GM21529 (cell line): ENCODE measurements around the gene HORMAD2.

Experiments
- ATAC-seq: cut with Tn5 transposase; IDR thresholded peaks from one replicate; pipeline ENCODE4 v1.9.1; 2021; ENCODE audit not compliant: unreplicated experiment

HORMAD2 gene

GRCh38 chr22:30161051-30161469 lies 80.8 kb downstream of the HORMAD2 start:
- ATAC-seq = no peak

GRCh38 chr22:30167296-30167695 lies 87.0 kb downstream of the HORMAD2 start:
- no peak for ATAC-seq

GRCh38 chr22:30167734-30168133 lies 87.5 kb downstream of the HORMAD2 start:
- ATAC-seq = no peak

GRCh38 chr22:30169002-30169401 lies 88.7 kb downstream of the HORMAD2 start:
- ATAC-seq = no peak

- ATAC-seq = no peak
These were observed 89.9 kb downstream of the HORMAD2 start for GRCh38 chr22:30170129-30170528.

- no peak for ATAC-seq
These were observed 90.7 kb downstream of the HORMAD2 start for GRCh38 chr22:30171008-30171407.

- ATAC-seq = no peak
These were observed 95.5 kb downstream of the HORMAD2 start for GRCh38 chr22:30175690-30176288.

GRCh38 chr22:30176431-30176830 lies 96.2 kb downstream of the HORMAD2 start:
- no peak for ATAC-seq

GRCh38 chr22:30178181-30179126 lies 98.2 kb downstream of the HORMAD2 start:
- ATAC-seq = no peak

GRCh38 chr22:30180616-30181015 lies 100.4 kb downstream of the HORMAD2 start:
- no peak for ATAC-seq

- ATAC-seq = no peak
These were observed 101.4 kb downstream of the HORMAD2 start for GRCh38 chr22:30181459-30182349.

- ATAC-seq = no peak
These were observed 102.1 kb downstream of the HORMAD2 start for GRCh38 chr22:30182350-30182745.

GRCh38 chr22:30182815-30183214 lies 102.6 kb downstream of the HORMAD2 start:
- ATAC-seq = no peak

GRCh38 chr22:30183271-30183670 lies 103.0 kb downstream of the HORMAD2 start:
- no peak for ATAC-seq

GRCh38 chr22:30183861-30184278 lies 103.6 kb downstream of the HORMAD2 start:
- ATAC-seq = no peak

GRCh38 chr22:30185129-30185528 lies 104.9 kb downstream of the HORMAD2 start:
- ATAC-seq = no peak

GRCh38 chr22:30185549-30185948 lies 105.3 kb downstream of the HORMAD2 start:
- no peak for ATAC-seq

GRCh38 chr22:30186041-30186440 lies 105.8 kb downstream of the HORMAD2 start:
- ATAC-seq = no peak

GRCh38 chr22:30186510-30186909 lies 106.2 kb downstream of the HORMAD2 start:
- ATAC-seq = no peak

GRCh38 chr22:30187094-30187493 lies 106.8 kb downstream of the HORMAD2 start:
- no peak for ATAC-seq
